ENCODE data around the gene GTF3C4. TPM values are rescaled to one million over a fixed set of nuclear protein-coding genes. Genes with fewer than 3 reads are reported as not detected.

Gene GTF3C4
- total RNA-seq, 2 donors from 2014 or later = 9.1 to 9.5 TPM

DNA sequence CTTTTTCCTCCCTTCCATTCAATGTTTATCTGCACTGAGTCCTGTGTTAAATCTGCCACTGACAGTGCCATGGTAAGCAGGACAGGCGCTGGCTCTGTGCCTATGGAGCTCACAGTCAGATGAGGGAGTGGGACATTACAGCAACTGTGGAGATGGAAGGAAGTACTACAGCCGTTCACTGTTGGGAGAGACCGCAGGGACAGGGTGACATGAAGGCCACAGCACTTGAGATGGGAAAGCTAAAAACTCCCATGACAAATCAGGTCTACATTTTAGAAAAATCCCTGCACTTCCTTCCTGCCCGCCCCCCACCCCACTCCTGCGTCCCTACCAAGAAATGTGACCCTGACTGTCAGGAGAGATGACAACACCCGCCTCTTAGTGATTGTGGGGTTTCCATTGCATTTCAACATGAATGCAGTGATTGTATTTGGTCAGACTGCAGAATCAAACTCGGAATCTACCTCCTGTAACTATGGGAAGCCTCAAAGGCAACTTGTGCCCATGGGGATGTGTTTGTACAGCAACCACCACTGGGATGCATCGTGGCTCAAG, 56.4 kb downstream of the GTF3C4 start:
- intact Hi-C loops (cut with DNase I) = no loop called here
- peak; percentile 23 for DNase-seq (ENCODE audit: low spot score)

DNA sequence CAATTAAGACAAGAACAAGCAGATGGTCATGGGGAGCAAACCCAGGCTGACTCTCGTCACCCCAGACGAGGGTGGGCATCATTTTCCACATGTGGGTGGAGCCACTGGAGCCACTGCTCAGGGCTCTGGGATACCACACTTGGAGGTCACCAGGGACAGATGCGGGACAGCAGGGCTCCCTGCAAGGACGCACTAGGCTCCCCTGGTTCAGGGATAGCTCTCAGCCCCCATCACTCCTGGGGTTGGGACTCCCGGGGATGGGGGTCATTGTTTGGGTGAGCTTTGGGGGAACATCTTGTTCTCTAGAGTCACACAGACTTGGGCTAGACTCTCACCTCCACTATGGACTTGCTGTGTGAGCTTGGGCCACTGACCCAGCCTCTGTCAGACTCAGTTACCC, 57.8 kb downstream of the GTF3C4 start:
- DNase-seq (ENCODE audit: low spot score) = no peak
- intact Hi-C loops (cut with DNase I) = no loop called here

DNA sequence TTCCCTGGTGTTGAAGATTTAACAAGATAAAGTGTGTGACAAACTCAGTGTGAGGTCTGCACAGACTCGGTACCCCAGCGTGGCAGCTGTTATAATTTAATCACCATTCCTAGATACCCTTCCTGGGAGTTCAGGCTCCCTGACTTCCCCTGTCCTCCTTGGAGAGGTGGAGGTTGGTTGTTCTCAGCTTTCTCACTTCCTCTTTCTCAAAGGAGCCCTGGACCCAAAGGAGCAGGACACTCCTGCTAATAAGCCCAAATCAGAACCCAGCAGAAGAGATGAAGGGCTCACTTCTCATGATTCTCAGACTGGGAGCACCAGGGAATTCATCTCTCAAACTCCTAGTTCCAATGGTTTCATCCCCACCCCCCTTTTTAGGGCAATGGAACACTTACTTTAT, 58.2 kb downstream of the GTF3C4 start:
- intact Hi-C loops (cut with DNase I) = no loop called here
- no peak for DNase-seq (ENCODE audit: low spot score)

DNA sequence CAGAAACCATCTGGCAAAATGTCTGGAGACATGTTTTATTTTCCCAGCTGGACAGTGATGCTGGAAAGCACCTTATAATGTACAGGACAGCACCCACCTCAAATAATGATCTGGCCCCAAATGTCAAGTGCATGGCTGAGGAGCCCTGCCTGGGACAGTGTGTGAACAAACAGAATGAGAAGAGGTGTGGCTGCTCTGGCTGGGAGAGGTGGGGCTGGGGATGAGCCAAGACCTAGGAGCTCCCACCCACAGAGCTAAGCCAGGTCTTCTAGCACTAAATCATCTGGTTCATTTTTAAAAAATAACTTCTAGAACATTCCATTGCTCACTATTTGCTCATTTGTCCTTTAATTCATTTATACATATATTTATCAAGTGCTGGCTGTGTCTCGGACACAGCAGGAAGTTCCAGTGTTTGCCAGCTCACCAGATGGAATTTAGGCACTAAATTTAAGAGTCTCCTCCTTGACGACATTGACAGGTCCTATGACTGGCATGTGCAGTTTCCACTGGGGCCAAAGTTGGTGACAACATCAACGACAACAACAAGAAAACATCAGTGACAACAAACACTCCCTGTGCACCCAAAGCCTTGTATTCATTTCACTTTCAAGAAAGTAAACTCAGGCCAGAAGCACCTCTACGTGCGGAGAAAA, 59.1 kb downstream of the GTF3C4 start:
- intact Hi-C loops (cut with DNase I) = no loop called here
- DNase-seq (ENCODE audit: low spot score) = no peak

DNA sequence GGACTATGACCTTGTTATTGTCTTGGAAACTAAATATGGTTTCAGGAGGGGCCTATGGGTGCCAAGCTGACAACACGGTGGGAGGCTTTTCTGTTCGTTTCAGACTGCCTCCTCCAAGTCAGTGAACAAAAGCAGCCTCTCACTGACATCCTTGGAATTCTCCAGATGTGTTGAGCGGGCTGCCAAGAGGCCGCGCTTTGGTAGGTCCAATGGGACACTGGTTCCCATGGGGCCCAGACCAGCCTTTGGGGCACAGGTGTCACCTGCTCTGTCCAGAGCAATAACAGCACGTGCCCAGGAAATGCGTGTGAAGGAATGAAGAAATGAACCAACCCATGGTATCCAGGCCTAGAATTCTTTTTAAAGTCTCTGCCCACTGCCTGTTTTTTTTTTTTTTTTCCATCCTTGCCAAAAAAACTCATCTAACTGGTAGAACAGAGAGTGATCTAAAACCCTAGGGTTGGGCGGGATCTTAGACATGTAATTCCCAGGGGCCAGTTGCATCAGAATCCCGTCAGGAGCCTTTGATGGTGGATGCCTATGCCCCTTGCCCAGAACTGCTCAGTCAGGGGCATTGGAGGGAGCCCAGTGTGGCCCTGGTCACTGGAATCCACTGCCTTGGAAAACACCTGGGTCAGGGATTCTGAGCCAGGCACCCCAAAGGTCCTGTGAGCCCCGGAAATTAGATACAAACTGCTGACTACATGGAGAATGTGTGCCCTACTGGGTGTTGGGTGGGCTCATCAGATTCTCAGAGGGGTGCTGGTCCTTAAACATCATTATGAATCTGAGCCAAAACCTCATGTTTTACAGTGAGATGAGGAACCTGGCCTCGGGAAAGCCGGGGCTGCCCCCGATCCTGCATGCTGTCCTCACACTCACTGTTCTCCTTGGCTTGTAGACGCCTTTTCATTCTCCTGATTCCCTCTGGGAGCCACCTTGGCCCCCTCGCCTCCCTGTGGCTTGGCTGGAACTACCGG, 60.1 kb downstream of the GTF3C4 start:
- no peak for DNase-seq (ENCODE audit: low spot score)
- intact Hi-C loops (cut with DNase I) = no loop called here

DNA sequence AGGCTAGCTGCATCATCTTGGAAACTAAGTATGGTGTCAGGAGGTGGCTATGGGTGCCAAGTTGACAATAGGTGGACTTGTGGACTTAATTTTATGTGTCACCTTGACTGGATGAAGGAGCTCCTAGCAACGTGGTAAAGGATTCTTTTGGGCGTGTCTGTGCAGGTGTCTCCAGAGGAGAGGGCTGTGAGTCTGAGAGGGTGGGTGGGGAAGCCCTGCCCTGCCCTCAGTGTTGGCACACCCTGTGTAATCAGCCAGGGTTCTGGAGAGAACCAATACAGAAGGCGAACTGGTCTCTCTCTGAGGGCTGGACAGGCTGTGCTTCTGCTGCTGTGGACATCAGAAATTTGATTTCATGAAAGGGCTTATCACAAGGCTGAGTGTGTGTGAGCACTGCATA, 61.0 kb downstream of the GTF3C4 start:
- intact Hi-C loops (cut with DNase I) = no loop called here
- DNase-seq (ENCODE audit: low spot score) = no peak

DNA sequence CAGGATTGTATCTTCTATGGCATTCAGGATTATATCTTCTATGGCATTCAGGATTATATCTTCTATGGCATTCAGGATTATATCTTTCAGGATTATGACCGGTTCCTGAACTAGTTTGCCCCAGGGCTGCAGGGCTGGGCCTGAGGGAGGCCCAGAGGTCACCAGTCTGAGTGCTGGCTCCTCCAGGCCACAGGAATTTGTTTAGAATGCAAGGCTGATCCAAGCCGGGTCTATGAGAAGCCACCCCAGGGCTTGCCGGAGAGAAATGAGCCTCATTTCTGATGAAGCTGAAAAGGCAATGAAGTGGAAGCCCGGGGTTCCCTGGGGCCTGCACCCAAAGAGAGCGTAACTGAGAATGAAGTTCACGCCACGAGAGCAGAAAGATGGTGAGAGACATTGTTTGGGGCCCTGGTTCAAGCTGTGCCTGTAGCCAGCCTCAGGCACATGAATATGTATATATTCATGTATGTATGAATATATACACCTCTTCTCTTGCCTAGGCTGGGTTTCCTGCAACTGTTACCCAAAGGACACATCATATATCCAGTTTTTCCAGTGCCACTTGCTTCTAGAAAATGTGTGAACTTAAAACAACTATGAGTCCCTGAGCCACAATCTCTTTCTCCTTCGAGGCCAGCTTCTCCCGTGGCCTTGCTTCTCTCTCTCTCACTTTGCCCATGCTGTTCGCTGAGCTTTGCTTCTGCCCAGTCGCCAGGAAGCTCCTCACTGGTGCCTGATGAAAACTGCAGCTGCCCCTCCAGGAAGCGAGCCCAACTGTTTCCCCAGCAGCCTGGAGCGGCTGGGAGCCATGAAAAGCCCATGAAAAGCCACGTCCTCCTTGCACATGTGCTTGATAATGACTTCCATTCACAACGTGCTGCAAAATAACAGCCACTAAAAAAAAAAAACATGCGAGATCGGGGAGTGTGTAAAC, 62.3 kb downstream of the GTF3C4 start:
- intact Hi-C loops (cut with DNase I) = no loop called here
- no peak for DNase-seq (ENCODE audit: low spot score)

DNA sequence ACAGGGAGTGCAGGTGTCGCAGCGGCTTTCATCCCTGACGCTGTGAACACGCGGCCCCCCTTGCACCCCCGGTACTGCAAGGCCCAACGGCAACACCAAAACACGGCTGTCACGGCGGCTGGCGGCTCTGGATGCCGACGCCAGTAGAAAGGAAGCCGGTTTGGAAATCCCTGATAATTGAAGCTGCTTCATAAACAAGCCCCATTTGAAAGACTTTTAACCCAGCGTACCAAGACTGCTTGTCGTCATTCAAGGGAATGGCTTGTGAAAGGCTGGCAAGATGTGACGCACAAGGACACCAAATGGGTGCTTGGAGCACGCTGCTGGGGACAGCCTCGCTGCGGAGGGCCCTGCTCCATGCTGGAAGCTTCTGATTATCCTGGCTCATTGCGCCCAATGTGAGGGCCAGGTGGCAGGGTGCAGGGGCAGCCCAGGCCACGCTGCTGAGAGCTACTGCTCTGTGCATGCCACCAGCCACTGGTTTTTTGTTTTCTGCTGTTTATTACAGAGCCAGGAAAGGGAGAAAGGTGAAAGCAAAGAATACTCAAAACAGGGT, 63.1 kb downstream of the GTF3C4 start:
- intact Hi-C loops (cut with DNase I) = no loop called here
- DNase-seq (ENCODE audit: low spot score) = no peak

DNA sequence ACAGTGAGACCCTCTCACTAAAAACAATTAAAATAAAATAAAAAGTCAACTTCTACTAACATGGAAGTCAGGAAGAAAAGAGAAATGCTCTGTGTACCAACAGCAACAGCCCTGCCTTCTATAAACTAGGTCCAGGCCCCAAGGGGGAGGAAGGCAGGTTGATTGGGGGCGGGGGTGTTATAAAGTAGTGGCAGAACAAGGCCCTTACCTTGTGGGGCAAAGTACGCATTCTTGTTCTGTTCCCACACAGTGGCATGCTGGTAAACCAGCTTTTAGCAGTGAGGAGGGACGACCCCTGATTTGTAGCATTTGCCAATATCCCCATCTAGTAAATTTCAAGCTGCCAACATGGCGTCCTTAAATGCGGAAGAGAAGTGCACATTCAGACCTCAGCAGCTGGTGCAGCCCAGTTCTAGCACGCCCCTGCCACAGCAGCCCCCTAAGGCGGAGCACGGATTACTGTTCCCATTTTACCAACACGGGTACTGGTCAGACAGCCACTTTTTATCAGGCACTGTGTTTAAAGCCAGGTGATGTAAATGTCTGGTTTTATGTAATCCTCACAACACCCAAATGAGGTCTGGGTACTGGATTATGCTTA, 69.5 kb downstream of the GTF3C4 start:
- intact Hi-C loops (cut with DNase I) = no loop called here
- DNase-seq (ENCODE audit: low spot score) = no peak

DNA sequence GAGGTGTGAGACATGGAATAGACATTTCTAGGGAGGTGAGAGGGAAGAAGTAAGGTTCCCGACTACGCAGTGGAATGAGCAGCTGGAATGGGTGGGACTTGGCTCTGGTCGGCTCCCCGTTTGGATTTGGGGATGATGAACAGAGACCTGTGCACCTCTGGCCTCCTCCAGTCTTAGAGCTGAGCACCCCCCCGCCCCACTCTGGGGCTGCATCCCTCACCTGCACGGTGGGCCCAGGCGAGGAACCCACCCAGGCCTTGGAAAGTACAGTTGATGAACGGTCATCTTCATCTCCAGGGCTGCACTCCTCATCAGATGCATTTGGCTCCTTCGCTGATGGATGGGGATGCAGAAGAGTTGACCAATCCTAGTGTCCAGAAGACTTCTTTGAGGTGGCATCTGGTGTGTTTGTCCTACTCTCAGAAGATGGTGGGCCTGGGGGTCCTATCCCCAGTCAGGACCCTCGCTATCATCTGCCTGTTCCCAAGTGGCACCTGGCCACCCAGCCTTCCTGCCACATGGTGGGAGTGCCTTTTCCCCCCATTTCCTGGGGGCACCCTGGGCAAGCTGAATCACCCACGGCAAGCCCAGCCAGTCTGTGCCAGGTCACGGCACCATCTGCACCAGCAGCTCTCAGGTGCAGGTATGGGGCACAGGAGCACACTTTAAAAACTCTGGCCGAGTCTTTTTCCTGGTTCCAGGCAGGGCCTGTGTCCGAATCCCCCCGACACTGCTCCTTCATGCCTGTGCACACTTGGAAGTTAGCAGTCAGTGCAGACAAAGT, 70.5 kb downstream of the GTF3C4 start:
- peak; percentile 72 for DNase-seq (ENCODE audit: low spot score)
- intact Hi-C loops (cut with DNase I) = no loop called here

DNA sequence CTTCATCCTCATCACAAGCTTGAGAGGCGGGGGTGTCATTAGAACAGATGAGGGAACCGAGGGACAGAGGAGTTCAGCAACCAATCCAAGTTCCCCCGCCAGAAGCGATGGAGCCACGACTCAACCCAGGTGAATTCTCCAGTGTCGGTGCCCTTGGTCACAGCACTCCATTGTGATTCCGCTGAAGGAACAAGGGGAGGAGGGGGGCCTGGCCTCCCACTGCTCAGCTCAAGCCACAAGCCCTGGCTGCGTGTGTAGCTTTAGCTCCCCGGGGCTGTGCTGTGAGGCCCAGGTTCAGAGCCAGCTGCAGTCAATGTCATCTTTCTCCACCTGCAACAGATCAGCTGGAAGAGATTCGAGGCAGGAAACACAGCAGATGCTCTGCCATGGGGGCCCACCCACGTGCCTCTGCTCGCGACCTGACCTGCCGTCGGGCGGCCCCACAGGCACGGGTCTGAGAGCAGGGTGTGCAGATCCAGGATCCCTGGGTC, 72.6 kb downstream of the GTF3C4 start:
- peak; percentile 66 for DNase-seq (ENCODE audit: low spot score)
- intact Hi-C loops (cut with DNase I) = no loop called here

DNA sequence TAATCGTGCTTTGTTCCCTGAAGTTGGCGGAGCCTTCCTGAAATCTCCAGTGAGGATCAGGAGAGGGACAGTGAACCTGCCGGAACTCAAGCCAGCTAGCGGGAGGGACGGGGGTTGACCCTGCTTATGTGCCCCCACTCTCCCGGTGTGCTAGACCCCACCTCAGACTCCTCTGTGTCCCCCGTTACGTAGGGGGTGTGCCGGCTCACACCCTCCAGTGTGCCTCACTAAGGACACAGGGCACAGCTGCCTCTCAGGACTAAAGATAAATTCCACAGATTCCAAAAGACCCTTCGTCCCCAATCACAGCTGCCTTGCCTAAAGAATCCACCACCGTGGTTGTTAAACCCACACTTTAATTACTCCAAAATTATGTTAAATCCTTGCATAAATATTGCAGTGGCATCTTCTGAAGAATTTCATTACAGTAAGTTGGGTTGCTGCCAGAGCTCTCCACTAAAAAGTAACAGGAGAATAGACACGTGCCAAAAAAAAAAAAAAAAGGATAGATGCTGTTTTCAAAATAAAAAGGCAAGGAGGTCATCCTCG, 73.7 kb downstream of the GTF3C4 start:
- peak; percentile 20 for DNase-seq (ENCODE audit: low spot score)
- intact Hi-C loops (cut with DNase I) = no loop called here

Other genes with a start within 250 kb of the GTF3C4 start
- not detected for gene BARHL1, start 87.9 kb upstream of the GTF3C4 start, total RNA-seq
- 1 to 10 TPM; 6.8 to 6.9 TPM for gene DDX31, start 481 bp upstream of the GTF3C4 start, total RNA-seq
- 1 to 10 TPM in 1 of 2 donors, under 1 TPM in 1; 0.24 to 1.3 TPM for gene AK8, start 207.8 kb downstream of the GTF3C4 start, total RNA-seq
- gene SPACA9, start 208.4 kb downstream of the GTF3C4 start, total RNA-seq = 1 to 10 TPM; 2.7 to 3.7 TPM

Data from posterior vena cava (tissue), 2 donors.